Stimulated activated CD4-positive, alpha-beta T cell treated with anti-CD3 and anti-CD28 coated beads, Interleukin-1b, Interleukin-23, amount 100 ng/mL, for 1 hour (primary cell): ENCODE results near the gene BCL7B.
"Not testable (repeated sequence)": the region's sequence is repeated elsewhere in the genome, so short reads cannot be mapped to it uniquely, and the experiment has no call there.

Experiments
- DNase-seq, 2 donors: peaks; one replicate each; pipeline ENCODE4 v3.0.0-alpha.2; 2020; ENCODE audit warnings: low read depth in 2 of 2

BCL7B gene

GRCh38 chr7:73557397-73558257 lies at the start of gene BCL7B:
Gene BCL7B (minus strand): TSS chr7:73557690. CDS start chr7:73557578, 112 bp downstream.
- peak; percentile 48 to 56 for DNase-seq

DNA sequence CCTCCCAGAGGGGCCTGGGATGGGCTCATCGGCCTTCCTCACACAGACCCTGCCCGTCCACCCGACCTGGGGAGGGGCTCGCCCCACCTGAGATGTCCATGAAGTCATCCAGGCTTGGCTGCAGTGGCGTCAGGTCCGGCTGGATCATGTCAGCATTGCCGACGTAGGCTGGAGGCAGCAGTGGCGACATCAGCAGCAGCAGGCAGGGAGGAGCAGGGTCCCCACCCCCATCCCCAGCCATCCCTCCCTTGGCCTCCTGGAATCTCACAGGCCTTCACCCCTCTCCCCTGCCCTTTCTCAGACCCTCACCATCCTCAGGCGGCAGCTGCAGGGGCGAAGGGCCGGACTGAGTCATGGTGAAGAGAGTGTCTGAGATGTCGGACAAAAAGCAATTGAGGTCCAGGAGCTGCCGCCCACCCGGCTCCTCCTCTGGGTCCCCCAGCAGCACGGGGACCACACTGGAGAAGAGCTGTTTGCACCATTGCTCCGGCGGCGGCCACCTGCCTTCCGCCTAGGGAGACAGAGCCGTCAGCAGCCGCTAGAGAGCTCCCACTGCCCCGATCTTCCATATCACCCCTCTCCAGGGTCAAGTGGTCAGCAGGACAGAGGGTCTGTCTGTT lies 48.2 kb upstream of the BCL7B start:
- DNase-seq, result no peak

DNA sequence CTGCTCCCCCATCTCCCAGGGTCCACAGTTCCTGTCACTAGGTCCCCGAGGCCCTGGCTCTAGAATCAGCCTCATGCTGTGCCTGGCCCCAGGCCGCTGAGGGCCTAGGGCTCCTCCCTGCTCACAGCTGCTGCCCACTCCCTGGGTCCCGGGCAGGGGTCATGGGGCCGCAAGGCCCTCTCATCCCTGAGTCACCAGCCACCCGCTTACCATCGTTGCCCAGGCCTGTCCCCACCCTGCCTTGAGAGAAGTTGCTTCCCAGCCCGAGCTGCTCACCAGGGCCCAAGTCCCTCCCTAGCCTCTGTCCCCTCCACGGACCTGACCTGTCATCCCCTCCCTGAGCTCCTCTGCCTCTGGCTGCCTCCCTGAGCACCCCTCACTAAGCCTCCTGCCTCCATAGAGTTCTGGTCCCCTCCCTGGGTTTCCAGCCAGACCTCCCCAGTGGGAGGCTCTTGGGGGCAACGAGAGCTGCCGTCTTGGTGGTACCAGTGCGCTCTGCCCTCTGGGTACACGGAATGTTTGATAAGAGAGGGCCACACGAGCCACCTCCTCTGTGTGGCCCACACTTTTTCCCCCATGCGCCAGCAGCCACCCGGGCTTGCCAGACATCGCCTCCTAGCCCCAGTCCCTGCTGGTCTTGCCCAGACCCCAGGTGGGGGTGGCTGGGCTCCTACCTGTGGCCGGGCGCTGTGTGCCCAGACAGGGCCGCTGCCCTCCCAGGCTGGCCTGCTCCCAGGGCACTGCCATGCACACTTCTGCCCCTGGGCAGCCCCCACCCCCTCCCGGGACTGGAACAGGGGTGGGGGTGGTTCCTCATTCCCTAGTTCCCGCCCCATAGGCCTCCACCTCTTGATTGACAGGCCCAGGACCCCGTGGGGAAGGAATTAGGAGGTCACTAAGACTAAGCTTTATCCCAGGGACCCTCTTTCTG lies 45.5 kb upstream of the BCL7B start:
- no peak for DNase-seq

GRCh38 chr7:73599916-73600315 lies 42.4 kb upstream of the BCL7B start:
- DNase-seq, result no peak

DNA sequence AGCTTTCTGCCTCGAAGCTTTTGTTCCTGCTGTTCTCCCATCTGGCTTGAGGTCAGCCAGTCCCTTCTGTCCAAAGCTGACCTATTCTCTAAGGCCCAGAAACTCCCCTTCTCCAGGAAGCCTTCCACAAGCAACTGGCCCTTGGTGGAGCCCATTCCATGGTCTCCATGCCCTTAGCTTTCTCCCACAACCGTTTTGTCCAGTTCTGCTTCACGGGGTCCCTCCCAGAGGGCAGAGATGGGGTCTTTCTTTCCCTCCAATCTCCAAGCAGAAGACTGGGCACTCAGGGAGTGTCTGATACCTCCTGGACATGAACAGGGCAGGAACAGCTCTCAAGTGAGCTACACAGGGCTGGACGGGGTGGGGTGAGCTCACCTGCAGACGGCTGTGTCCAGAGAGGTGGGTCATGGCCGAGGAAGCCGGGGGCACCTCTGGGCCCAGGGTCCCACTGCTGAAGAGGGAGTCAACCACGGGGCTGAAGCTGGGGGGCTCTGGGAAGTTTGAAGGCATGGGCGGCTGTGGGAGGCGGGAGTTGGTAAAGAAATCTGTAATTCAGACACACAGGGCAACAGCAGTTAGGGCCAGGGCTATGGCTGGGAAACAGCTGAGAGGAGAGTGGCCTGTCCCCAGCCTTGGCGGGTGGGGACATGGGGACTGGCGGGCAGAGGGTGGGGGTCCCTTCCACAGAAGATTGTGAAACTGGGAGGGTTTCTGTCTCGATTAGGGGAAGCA lies 41.8 kb upstream of the BCL7B start:
- DNase-seq, result no peak

GRCh38 chr7:73597978-73598782 lies 40.7 kb upstream of the BCL7B start:
- DNase-seq, result no peak

DNA sequence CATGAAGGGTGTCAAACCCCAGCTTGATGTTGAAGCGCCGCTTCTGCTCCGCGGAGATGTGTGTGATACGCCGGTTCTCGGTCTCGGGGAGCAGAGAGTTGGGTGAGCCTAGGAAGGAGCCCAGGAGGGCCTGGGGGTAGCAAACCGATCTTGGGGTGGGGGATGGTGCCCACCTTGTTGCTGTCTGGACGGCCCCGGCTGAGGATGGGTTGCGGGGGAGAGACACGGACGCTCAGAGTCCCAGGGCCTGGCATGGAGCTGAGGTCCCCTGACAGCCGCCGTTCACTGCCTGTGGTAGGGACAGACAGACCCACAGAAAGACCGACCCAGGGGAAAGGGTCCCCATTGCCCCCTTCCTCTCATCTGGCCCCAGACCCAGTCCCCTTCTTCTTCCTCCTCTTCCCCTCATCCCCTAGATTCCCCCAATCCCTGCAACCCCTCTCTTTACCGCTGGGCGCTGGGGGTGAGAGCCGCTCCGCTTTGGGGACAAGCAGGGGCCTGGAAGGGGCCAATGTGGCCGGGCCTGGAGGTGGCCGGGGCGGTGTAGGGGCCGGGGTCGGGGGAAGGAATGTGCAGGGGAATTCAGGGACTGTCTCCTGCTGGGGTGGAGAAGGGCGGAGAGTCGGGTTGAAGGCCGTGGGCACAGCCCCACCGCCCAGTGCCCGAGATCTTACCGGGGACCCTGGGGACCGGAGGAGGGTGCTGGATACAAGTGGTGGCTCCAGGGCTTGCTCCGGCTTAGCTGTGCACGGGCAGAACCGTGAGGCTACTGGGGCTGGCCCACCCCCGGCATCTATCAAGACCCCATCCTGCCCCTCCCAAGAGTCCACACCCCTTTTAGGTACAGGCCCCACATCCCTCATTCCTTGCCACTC lies 38.9 kb upstream of the BCL7B start:
- no peak for DNase-seq

DNA sequence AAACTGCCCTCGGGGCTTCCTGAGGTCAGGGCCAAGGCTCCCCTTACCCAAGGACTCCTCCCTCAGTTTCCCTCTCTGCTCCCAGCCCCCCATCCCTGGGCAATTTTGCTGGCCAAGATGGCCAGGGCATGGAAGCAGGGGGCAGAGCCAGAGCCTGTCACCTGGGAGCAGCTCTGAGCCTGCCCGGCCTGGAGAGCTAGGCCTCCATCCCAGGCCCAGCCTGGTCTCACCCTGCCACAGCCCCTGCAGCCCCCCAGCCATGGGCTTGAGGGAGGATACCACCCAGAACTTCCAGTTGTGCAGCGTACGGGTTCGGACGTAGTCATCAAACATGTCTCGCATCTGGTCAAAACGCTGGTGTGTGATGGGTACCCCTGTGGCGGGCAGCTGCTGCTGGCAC lies 37.9 kb upstream of the BCL7B start:
- DNase-seq, result no peak

DNA sequence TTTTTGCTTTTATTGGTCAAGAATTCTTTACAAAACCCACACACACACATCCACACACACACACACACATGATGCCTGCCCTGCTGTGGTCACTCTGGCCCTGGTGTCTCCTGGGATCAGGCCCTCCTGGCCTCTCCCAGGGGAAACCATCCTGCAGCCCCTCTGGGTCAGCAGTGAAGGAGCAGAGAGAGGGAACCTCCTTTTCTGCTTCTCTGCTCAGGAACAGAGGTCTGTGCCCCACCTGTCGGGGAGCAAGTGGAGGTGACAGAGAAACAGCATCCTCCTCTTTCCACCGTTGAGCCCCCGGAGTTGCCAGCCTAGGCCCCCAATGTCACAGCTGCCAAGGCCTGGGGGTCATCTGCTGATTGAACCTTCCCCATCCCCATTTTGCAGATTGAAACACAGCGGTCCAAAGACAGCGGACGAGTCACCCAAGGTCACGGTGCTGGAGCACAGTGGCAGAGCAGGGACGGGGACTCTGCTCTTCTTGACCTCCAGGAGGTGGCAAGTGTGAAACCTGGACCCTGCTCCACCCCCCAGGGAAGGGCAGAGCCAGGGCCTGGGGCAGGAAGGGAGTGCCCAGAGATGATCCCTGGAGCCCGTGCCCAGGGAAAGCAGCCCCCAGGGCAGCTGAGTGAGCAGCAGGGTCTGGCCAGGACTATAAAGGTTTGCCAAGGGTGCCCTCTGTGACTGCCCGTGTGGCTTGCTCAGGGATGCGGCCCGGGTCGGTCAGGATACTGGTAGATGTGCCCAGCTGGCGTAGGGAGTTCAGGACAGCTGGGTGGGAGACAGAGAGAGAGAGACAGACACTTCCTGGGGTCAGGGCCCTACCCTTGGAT lies 35.9 kb upstream of the BCL7B start:
- DNase-seq, result no peak

DNA sequence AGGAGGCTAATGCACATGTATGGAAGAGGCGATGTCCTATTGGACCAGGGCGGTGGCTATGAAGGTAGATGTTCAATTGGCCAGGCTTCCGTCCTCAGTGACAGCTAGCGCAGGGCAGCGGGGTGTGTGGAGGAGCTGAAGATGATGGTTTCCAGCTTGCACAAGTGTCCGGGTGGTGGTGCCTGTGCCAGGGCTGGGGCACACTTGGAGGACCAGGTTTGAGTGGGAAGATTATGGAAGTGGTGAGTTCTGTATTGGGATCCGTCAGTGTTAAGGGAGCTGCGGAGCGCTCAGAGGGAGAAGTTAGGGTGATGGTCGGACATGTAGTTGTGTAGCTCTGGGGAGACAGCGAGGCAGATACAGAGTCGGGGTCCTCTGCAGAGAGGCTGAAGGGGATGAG lies 29.4 kb upstream of the BCL7B start:
- no peak for DNase-seq

DNA sequence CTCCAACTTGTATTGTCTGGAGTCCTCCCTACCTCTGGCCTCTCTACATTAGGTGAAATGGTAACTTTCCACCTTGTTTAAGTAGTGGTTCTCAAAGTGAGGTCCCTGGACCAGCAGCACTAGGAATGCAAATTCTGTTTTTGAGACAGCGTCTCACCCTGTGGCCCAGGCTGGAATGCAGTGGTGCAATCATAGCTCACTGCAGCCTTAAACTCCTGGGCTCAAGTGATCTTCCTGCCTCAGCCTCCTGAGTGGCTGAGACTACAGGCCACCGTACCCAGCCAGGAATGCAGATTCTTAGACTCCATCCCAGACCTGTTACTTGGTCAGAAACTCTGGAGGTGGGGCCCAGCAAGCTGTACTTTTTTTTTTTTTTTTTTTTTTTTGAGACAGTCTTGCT lies 27.7 kb upstream of the BCL7B start:
- DNase-seq, result no peak

DNA sequence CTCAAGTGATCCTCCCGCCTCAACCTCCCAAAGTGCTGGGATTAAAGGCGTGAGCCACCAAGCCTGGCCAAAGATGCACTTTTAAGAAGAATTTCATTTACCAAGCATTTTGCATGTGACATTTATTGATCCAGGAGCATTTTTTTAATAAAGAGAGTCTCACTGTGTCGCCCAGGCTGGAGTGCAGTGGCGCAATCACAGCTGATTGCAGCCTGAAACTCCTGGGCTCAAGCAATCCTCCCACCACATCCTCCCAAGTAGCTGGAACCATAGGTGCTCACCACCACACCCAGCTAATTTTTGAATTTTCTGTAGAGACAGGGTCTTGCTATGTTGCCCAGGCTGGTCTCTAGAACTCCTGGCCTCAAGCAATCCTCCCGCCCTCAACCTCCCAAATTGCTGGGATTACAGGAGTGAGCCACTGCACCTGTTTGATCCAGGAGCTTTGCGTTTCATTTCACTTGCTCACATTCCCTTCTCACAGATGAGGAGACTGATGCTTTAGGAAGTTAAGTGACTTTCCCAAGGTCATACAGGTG lies 25.2 kb upstream of the BCL7B start:
- DNase-seq, result no peak

GRCh38 chr7:73581006-73581405 lies 23.5 kb upstream of the BCL7B start:
- DNase-seq, result not testable (repeated sequence)

- DNase-seq, result peak; percentile 98 to 99
Observed at GRCh38 chr7:73578342-73579128, 21.0 kb upstream of the BCL7B start, which contains the start of gene TBL2. Gene TBL2 (minus strand): TSS chr7:73578579. CDS start chr7:73578549, 30 bp downstream.

DNA sequence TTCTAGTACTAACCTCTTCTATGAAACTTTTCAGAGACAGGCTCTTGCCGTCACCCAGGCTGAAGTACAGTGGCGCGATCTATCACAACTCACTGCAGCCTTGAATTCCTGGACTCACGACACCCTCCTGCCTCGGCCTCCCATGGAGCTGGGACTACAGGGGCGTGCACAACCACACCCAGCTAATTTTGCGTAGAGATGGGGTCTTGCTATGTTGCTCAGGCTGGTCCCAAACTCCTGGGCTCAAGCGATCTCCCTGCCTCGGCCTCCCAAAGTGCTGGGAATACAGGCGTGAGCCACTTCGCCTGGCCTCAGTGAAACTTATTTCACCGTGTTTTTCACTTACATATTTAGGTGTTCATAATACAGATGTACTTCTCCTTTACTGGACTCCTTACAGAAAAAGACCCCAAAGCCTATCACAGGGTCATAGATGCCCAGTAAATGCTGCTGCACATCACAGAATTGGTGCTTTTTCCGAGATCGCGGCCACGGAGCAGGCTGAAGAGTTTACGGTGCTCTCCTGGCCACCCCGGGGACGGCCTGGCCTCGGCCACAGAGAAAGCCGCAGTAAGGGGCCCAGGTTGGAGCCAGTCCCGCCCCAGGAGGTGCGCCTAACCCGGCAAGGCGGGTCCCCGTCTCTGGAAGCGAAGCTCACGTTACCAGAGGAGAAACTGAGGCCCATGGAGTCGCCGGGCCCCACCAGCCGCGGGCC lies 20.3 kb upstream of the BCL7B start:
- no peak for DNase-seq

DNA sequence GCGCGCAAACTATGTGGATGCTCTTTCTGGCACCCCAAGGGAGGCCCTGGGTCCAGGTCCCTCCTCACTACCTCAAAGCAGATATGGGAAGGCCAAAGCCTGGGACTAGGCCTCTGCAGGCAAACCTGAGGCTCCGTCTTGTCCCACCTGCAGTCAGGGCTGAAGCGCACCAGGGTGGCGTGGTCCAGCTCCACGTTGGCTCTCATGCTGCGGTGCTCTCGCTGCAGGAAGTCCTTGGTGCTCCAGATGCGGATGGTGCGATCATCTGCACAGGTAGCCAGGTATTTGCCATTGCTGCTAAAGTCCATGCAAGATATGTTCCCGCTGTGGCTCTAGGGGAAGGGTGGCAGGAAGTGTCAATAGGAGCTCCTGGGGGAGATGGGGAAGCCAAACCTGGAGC lies 16.3 kb upstream of the BCL7B start:
- DNase-seq, result no peak

DNA sequence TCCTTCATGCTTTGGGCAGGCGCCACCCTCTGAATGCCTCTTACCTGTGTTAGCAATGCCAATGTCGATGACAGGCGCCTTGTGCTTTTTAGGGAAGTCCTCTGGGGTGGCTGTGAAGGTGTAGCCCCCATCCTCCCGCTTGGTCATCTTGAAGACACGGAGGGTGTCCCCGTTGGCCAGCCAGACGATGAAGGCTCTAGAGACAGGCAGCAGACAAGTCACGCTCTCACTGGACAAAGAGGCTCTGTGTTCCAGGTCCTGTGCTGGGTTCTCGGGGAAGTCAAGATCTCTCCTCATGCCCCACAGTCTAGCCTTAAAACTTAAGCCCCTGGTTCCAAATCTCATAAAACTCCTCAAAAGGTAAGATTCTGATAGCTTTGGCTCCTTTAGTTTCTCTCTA lies 15.8 kb upstream of the BCL7B start:
- no peak for DNase-seq
